Stimulated activated CD8-positive, alpha-beta memory T cell treated with anti-CD3 and anti-CD28 coated beads, Interleukin-4, amount 100 ng/mL, for 24 hours (primary cell): ENCODE data around the gene SRI.
A peak's percentile ranks its signal among the peaks of the same experiment; 100 is the strongest.

Source experiments
- DNase-seq: peaks from one replicate; pipeline ENCODE4 v3.0.0-alpha.2; 2020; ENCODE audit warnings: low read depth

Gene SRI

GRCh38 chr7:88224601-88225275 lies 4.9 kb upstream of the SRI start:
- no peak for DNase-seq

GRCh38 chr7:88223265-88223664 lies 3.4 kb upstream of the SRI start:
- no peak for DNase-seq

- peak; percentile 13 for DNase-seq
Measured at GRCh38 chr7:88218836-88219605, 817 bp downstream of the SRI start.

- DNase-seq: no peak
Measured at GRCh38 chr7:88218429-88218745, 1.5 kb downstream of the SRI start.

GRCh38 chr7:88217675-88218428 lies 2.0 kb downstream of the SRI start:
- DNase-seq: no peak

- DNase-seq: no peak
Measured at GRCh38 chr7:88216276-88216675, 3.6 kb downstream of the SRI start.

- DNase-seq: no peak
Measured at GRCh38 chr7:88215295-88215694, 4.5 kb downstream of the SRI start.

- no peak for DNase-seq
Measured at GRCh38 chr7:88214456-88214855, 5.4 kb downstream of the SRI start.

- DNase-seq: no peak
Measured at GRCh38 chr7:88212918-88213317, 6.9 kb downstream of the SRI start.

GRCh38 chr7:88208521-88208920 lies 11.3 kb downstream of the SRI start:
- no peak for DNase-seq

- DNase-seq: no peak
Measured at GRCh38 chr7:88206254-88206653, 13.6 kb downstream of the SRI start.

- DNase-seq: no peak
Measured at GRCh38 chr7:88205179-88205578, 14.7 kb downstream of the SRI start.

GRCh38 chr7:88204525-88205110 lies 15.2 kb downstream of the SRI start:
- DNase-seq: no peak

GRCh38 chr7:88203401-88203800 lies 16.4 kb downstream of the SRI start:
- no peak for DNase-seq

- DNase-seq: no peak
Measured at GRCh38 chr7:88202799-88203198, 17.0 kb downstream of the SRI start.

- no peak for DNase-seq
Measured at GRCh38 chr7:88202278-88202677, 17.6 kb downstream of the SRI start.

- no peak for DNase-seq
Measured at GRCh38 chr7:88201305-88201704, 18.5 kb downstream of the SRI start.

- DNase-seq: no peak
Measured at GRCh38 chr7:88200789-88201188, 19.0 kb downstream of the SRI start.

- DNase-seq: no peak
Measured at GRCh38 chr7:88200261-88200660, 19.6 kb downstream of the SRI start.

- no peak for DNase-seq
Measured at GRCh38 chr7:88191911-88192310, 27.9 kb downstream of the SRI start.

GRCh38 chr7:88185650-88186049 lies 34.2 kb downstream of the SRI start:
- no peak for DNase-seq

- no peak for DNase-seq
Measured at GRCh38 chr7:88184848-88185304, 35.0 kb downstream of the SRI start.

- no peak for DNase-seq
Measured at GRCh38 chr7:88183051-88183450, 36.8 kb downstream of the SRI start.
